Measurements from ENCODE around the gene MAGI2.
A peak's percentile ranks its signal among the peaks of the same experiment; 100 is the strongest.

MAGI2 gene

GRCh38 chr7:79376299-79377025, 77.0 kb downstream of the MAGI2 start:
- no peak for DNase-seq (ENCODE audit: low spot score)

- DNase-seq (ENCODE audit: low spot score): no peak
Measured at GRCh38 chr7:79361214-79361613, 92.3 kb downstream of the MAGI2 start.

GRCh38 chr7:79359827-79360226, 93.6 kb downstream of the MAGI2 start:
- no peak for DNase-seq (ENCODE audit: low spot score)

- no peak for DNase-seq (ENCODE audit: low spot score)
Measured at GRCh38 chr7:79357101-79357500, 96.4 kb downstream of the MAGI2 start.

GRCh38 chr7:79353720-79354468, 99.6 kb downstream of the MAGI2 start:
- no peak for DNase-seq (ENCODE audit: low spot score)

DNA sequence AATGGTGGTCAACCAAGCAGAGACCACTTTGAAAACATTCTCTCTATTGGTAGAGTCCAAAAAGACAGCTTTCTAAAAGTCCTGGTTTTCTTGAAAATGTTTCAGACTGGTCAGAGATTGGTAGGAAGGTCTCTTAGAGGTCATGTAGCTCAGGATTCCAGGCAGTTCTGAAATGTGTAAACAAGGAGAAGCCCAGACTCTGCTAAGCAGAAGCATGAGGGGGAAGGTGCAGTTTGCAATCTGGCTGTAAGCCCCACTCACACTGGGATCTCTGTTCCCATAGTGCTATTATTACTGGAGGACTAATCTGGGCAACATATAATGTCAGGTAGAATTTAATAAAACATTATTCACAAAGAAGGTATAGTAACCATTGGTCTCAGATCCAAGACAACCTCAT, 101.1 kb downstream of the MAGI2 start:
- DNase-seq (ENCODE audit: low spot score): no peak

GRCh38 chr7:79347351-79347750, 106.1 kb downstream of the MAGI2 start:
- DNase-seq (ENCODE audit: low spot score): no peak

DNA sequence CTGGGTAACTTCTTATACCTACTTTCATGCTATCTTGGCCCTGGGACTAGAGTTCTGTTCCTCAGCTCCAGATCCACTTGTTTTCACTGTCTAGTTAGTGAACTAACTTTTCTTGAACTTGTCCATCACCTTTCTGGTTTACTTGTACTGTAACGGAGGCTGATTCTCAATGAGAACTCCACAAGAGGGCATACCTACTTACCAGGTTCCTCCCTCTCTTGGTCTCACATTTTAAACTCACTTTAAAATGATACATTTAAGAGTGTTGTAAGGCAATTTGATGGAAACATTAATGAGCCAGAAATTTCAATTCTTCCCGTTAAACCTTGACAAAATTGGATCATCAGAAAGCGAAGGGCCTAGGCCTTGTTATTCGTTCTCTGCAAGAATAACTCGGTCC, 111.6 kb downstream of the MAGI2 start:
- no peak for DNase-seq (ENCODE audit: low spot score)

DNA sequence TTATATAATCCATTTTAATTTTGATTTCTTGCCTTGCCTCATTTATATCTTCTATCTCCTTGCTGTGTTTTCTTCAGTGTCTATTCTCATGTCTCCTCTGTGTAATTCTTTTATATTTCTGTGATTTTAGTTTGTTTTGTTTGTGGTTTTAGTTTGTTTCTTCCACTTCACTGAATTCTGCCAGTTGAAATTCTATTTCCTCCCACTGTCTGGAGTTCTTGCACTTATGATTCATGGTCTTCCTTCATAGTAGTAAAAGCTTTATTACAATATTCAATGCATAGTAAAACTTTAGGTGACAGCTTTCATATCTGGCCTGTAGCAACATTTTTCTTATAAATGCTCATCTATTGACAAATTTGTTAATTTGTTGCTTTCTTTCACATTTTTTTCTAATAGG, 113.3 kb downstream of the MAGI2 start:
- no peak for DNase-seq (ENCODE audit: low spot score)

- DNase-seq (ENCODE audit: low spot score): no peak
Measured at GRCh38 chr7:79339208-79339925, 114.1 kb downstream of the MAGI2 start.

- peak; percentile 37 for DNase-seq (ENCODE audit: low spot score)
Measured at GRCh38 chr7:79337717-79338116, 115.8 kb downstream of the MAGI2 start.

- no peak for DNase-seq (ENCODE audit: low spot score)
Measured at GRCh38 chr7:79334841-79335240, 118.6 kb downstream of the MAGI2 start.

DNA sequence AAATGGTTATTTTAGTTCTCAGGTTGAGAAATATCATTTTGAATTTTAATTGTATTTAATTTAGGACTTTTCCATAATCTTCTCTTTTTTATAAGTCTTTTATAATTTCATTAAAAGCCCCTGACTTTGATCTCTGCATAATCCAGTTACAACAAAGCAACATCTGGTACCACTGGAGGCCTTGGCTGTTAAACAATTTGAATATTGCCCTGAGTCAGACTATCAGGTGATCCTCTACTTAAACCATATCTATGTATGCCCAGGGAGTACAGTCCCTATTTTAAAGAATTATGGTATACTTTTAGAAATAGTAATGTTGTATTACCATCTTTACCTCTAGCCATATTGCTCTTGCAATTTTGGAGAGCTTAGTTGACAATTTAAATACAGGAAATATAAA, 119.1 kb downstream of the MAGI2 start:
- DNase-seq (ENCODE audit: low spot score): no peak

- DNase-seq (ENCODE audit: low spot score): no peak
Measured at GRCh38 chr7:79332091-79332490, 121.4 kb downstream of the MAGI2 start.

GRCh38 chr7:79329464-79329863, 124.0 kb downstream of the MAGI2 start:
- DNase-seq (ENCODE audit: low spot score): no peak

DNA sequence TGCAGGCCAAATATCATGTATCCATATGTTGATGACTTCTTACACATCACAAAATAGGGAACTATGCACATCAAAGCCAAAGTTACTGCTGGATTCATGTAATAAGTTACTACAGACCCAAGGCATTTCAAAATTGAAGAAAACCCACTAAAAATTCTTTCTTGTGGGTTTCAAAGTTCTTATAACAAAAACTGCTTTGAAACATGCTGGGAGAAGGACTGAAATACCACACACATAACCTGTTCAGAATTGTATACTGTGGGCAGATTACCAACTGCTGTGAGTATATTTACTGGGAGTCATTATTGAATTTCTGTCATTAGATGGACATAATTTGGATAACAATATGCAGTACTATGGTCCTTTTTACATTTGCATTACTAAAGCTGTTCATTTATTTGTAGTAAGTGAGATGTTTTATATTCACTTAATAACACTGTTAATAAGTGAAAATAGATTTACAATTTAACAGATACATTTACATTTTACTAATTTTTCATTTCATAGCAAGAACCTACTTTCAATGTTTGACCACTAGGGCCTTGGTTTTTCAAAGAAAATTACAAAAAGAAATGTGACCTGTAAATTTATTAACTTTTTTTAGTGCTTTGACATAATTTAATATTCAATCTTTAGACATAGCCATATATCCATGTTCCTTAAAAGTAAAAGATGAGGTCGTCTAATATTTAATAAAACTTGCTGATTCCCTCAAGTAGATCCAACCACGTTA, 132.6 kb downstream of the MAGI2 start:
- DNase-seq (ENCODE audit: low spot score): no peak

- no peak for DNase-seq (ENCODE audit: low spot score)
Measured at GRCh38 chr7:79319369-79319768, 134.1 kb downstream of the MAGI2 start.

DNA sequence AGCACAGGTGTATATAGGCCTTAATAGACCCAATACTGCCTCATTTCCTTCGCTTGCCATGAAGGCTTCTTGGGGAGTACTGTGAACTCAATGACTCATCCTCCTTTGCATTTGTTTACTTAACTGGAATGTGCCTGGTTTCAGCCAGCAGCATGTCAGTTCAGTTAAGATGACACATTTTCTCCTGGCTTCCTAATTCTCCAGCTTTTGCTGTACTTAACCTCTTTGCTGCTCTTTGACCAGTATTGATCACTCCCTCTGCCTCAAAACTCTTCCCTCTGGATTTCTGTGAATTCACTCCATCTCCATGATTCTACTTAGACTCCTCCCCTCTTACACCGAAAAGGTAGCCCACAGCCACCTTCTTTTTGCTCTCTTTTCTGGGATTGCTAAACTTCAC, 135.7 kb downstream of the MAGI2 start:
- no peak for DNase-seq (ENCODE audit: low spot score)

DNA sequence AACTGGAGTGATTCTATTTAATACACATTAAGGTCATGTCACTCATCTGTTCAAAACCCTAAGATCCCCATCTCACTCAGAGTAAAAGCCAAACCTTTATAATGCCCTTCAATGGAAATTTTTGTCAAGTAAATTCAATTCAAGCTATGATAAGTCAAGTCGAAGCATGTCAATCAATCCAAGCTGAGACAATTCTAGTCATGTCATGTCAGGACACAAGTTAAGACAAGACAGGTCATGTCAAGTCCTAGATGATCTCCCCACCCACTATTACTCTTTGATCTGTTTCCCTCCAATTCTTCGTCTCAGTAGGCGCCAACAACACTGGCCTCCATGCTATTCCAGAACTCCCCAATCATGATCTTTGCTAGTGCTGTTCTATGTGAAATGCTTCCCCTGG, 141.4 kb downstream of the MAGI2 start:
- DNase-seq (ENCODE audit: low spot score): no peak

GRCh38 chr7:79308192-79308591, 145.3 kb downstream of the MAGI2 start:
- DNase-seq (ENCODE audit: low spot score): no peak

DNA sequence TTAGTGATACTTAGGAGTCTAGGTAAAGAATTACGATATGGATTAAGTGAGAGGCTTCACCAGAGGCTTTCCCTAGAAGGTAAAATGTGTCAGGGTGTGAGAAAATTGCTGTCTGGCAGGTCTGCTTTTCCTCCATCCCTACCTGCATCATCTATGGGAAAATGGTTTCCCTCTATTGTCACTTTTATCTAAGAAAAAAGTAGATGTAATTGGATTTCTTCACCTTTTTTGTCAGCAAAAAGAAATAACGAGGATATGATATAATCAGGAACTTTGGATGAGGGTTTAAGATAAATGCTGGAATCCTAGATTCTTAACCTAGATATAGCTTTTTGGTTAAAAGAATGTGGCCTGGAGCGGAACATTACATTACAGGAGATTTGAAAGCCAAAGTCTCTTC, 146.1 kb downstream of the MAGI2 start:
- no peak for DNase-seq (ENCODE audit: low spot score)

- no peak for DNase-seq (ENCODE audit: low spot score)
Measured at GRCh38 chr7:79304711-79305110, 148.8 kb downstream of the MAGI2 start.

All from globus pallidus (tissue), 1 donor.